GM12873 (cell line): ENCODE results near the gene CEP55.

ENCODE experiments used
- CTCF ChIP-seq: IDR thresholded peaks from 2 replicates; pipeline ENCODE4 v1.5.1; 2012; ENCODE audit warnings: low read depth, mild to moderate bottlenecking, moderate library complexity, low read length, control low read depth; ENCODE audit not compliant: insufficient read depth; ENCODE audit errors: missing control alignments

The CEP55 gene

GRCh38 chr10:93570383-93570782, 74.0 kb downstream of the CEP55 start:
- no peak for TF ChIP-seq CTCF

GRCh38 chr10:93572606-93573005, 76.2 kb downstream of the CEP55 start:
- no peak for TF ChIP-seq CTCF

- TF ChIP-seq CTCF = no peak
These were observed 76.9 kb downstream of the CEP55 start for GRCh38 chr10:93573051-93573909.

GRCh38 chr10:93573924-93574323, 77.5 kb downstream of the CEP55 start:
- no peak for TF ChIP-seq CTCF

GRCh38 chr10:93576888-93577287, 80.5 kb downstream of the CEP55 start:
- no peak for TF ChIP-seq CTCF

- no peak for TF ChIP-seq CTCF
These were observed 81.2 kb downstream of the CEP55 start for GRCh38 chr10:93577565-93577964.
